Esophagus squamous epithelium (tissue), 5 donors: ENCODE data around the gene ZNF267. TPM values are rescaled to one million over a fixed set of nuclear protein-coding genes. Genes with fewer than 3 reads are reported as not detected.
A peak's percentile ranks its signal among the peaks of the same experiment; 100 is the strongest.
"Not testable (repeated sequence)": the region's sequence is repeated elsewhere in the genome, so short reads cannot be mapped to it uniquely, and the experiment has no call there.

Experiments used
- DNase-seq: peaks from one replicate; lab custom pipeline; 2025; lab: John Stamatoyannopoulos, UW
- H3K27ac ChIP-seq, 4 donors: fragments of 200-600 bp; sonication (generic); one replicate each; pipeline ENCODE4 v1.5.1; 2016 to 2019; ENCODE audit warnings: mild to moderate bottlenecking in 1 of 4
- H3K27me3 ChIP-seq, 4 donors: fragments of 200-600 bp; sonication (generic); 1 replicate in 3 of 4; 2 replicates in 1 of 4; pipeline versions ENCODE4 v1.5.1 to v1.6.0; 2017 to 2021; ENCODE audit warnings: antibody characterized with exemption in 1 of 4
- H3K36me3 ChIP-seq, 3 donors: fragments of 200-600 bp; sonication (generic); one replicate each; pipeline ENCODE4 v1.5.1; 2016 to 2019
- H3K4me1 ChIP-seq, 3 donors: fragments of 200-600 bp; sonication (generic); one replicate each; pipeline ENCODE4 v1.5.1; 2017 to 2019
- H3K4me3 ChIP-seq, 4 donors: fragments of 200-600 bp; sonication (generic); 1 replicate in 3 of 4; 2 replicates in 1 of 4; pipeline ENCODE4 v1.5.1; 2016 to 2019; ENCODE audit warnings: mild to moderate bottlenecking in 2 of 4, moderate library complexity in 1 of 4
- H3K9me3 ChIP-seq, 3 donors: fragments of 200-600 bp; sonication (generic); one replicate each; pipeline ENCODE4 v1.5.1; 2016 to 2019
- CTCF ChIP-seq, 6 experiments: fragments of 450-650 bp in 4 of 6; fragments of 200-600 bp in 2 of 6; sonication (generic) in 2 of 6; IDR thresholded peaks; one replicate each; pipeline ENCODE4 v1.5.1; 2016 to 2019; ENCODE audit warnings: antibody characterized with exemption in 6 of 6, mild to moderate bottlenecking in 4 of 6, moderate library complexity in 4 of 6
- POLR2A ChIP-seq, 4 donors: fragments of 450-650 bp; IDR thresholded peaks; one replicate each; pipeline ENCODE4 v1.6.1; 2017; ENCODE audit warnings: antibody characterized with exemption in 4 of 4, mild to moderate bottlenecking in 4 of 4, moderate library complexity in 3 of 4
- WGBS, 2 donors: methylation state at CpG; one replicate each; pipeline ENCODE4 v1.1.5; 2018; 5-methylcytosine and 5-hydroxymethylcytosine counted together
- intact Hi-C: fragments of 100-400 bp; cut with DNase I; formaldehyde crosslinking; loops from one replicate; pipeline ENCODE4 v1.15.0; 2022
- total RNA-seq, 4 donors: library from RNA; depleted of rRNA; stranded (reverse); fragments of >200 nt; gene quantifications; one replicate each; pipeline ENCODE4 v1.1.0, GENCODE V29; 2016
- donor health status: DM: yes; HTN: yes; CAD: no.

The ZNF267 gene
- total RNA-seq, 4 donors from 2014 or later: 9.9 to 14.7 (median 12.4) TPM

- H3K4me3 ChIP-seq: no peak overlapping the region
- TF ChIP-seq CTCF (IDR thresholded peaks at IDR 0.05): no peak
- no peak for TF ChIP-seq POLR2A (IDR thresholded peaks at IDR 0.05)
- H3K27me3 ChIP-seq: no peaks in the 10 kb centered on the region
- peaks cover under 1 to 45% (median 6%) of the 10 kb centered on the region in 3 donors for H3K36me3 ChIP-seq
- H3K27ac ChIP-seq: peak overlapping the region; percentile 39 to 74 (median 58)
- H3K4me1 ChIP-seq: peaks cover 20 to 72% (median 49%) of the 10 kb centered on the region in 3 donors
- no peaks in the 10 kb centered on the region for H3K9me3 ChIP-seq
- whole genome bisulfite sequencing, 2 donors: 0 to 20% methylated on average over 1 of the region's 1 CpG
- intact Hi-C loops: no loop called here
- DNase-seq: no peak
Measured at GRCh38 chr16:31879937-31880321, 6.3 kb downstream of the ZNF267 start.

- no peak for DNase-seq
- Histone ChIP-seq H3K27ac (peak overlapping the region; percentile 39 to 74 (median 58)), H3K4me1 (peaks cover 15 to 67% (median 44%) of the 10 kb centered on the region in 3 donors)
Measured at GRCh38 chr16:31880322-31880979, 6.8 kb downstream of the ZNF267 start.

GRCh38 chr16:31886227-31886626 lies 12.6 kb downstream of the ZNF267 start:
- WGBS, 2 donors: 93 to 97% methylated on average over 4 of the region's 4 CpGs
- peaks cover 0 to 12% (median 0%) of the 10 kb centered on the region in 3 donors for H3K4me1 ChIP-seq
- no peak overlapping the region for H3K4me3 ChIP-seq
- no peak for DNase-seq
- intact Hi-C loops: no loop called here
- TF ChIP-seq CTCF (IDR thresholded peaks at IDR 0.05) (no peak), POLR2A (IDR thresholded peaks at IDR 0.05) (no peak)
- H3K36me3 ChIP-seq: peaks cover 0 to 87% (median 25%) of the 10 kb centered on the region in 3 donors
- no peaks in the 10 kb centered on the region for H3K27me3 ChIP-seq
- H3K9me3 ChIP-seq: peaks cover 0 to 23% (median 0%) of the 10 kb centered on the region in 3 donors
- H3K27ac ChIP-seq: no peak overlapping the region

More at GRCh38 chr16:31880322-31880979, 6.8 kb downstream of the ZNF267 start:
- no peak overlapping the region for H3K4me3 ChIP-seq
- intact Hi-C loops: no loop called here
- TF ChIP-seq POLR2A (IDR thresholded peaks at IDR 0.05): no peak
- TF ChIP-seq CTCF (IDR thresholded peaks at IDR 0.05): no peak
- 27 to 29% methylated on average over 3 of the region's 3 CpGs for WGBS, 2 donors
- no peaks in the 10 kb centered on the region for H3K9me3 ChIP-seq
- H3K36me3 ChIP-seq: peaks cover 5 to 50% (median 6%) of the 10 kb centered on the region in 3 donors
- H3K27me3 ChIP-seq: no peaks in the 10 kb centered on the region

GRCh38 chr16:31888735-31889134 lies 15.1 kb downstream of the ZNF267 start:
- intact Hi-C loops: no loop called here
- no peak for DNase-seq
- Histone ChIP-seq H3K27me3 (no peaks in the 10 kb centered on the region), H3K27ac (no peak overlapping the region), H3K4me3 (no peak overlapping the region), H3K4me1 (no peaks in the 10 kb centered on the region), H3K9me3 (peaks cover 0 to 42% (median 7%) of the 10 kb centered on the region in 3 donors), H3K36me3 (peaks cover 7 to 95% (median 39%) of the 10 kb centered on the region in 3 donors)
- no peak for TF ChIP-seq CTCF (IDR thresholded peaks at IDR 0.05)
- no peak for TF ChIP-seq POLR2A (IDR thresholded peaks at IDR 0.05)

GRCh38 chr16:31892111-31892510 lies 18.5 kb downstream of the ZNF267 start:
- H3K4me1 ChIP-seq, H3K27ac ChIP-seq, H3K4me3 ChIP-seq, DNase-seq, intact Hi-C loops, H3K27me3 ChIP-seq: not testable (repeated sequence)
- Histone ChIP-seq H3K9me3 (peaks cover 0 to 62% (median 19%) of the 10 kb centered on the region in 3 donors), H3K36me3 (peaks cover 16 to 95% (median 39%) of the 10 kb centered on the region in 3 donors)
- 83 to 97% methylated on average over 4 of the region's 4 CpGs for WGBS, 2 donors
